ENCODE measurements around the gene SERPINB5.

- TF ChIP-seq, protein P1, sequence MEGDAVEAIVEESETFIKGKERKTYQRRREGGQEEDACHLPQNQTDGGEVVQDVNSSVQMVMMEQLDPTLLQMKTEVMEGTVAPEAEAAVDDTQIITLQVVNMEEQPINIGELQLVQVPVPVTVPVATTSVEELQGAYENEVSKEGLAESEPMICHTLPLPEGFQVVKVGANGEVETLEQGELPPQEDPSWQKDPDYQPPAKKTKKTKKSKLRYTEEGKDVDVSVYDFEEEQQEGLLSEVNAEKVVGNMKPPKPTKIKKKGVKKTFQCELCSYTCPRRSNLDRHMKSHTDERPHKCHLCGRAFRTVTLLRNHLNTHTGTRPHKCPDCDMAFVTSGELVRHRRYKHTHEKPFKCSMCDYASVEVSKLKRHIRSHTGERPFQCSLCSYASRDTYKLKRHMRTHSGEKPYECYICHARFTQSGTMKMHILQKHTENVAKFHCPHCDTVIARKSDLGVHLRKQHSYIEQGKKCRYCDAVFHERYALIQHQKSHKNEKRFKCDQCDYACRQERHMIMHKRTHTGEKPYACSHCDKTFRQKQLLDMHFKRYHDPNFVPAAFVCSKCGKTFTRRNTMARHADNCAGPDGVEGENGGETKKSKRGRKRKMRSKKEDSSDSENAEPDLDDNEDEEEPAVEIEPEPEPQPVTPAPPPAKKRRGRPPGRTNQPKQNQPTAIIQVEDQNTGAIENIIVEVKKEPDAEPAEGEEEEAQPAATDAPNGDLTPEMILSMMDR (IDR thresholded peaks at IDR 0.05) = no peak
- TF ChIP-seq POLR2A (IDR thresholded peaks at IDR 0.05) = no peak
Measured at GRCh38 chr18:63440881-63441280, 35.9 kb upstream of the SERPINB5 start.

Measured in suprapubic skin (tissue), 3 donors.